GM04503 (cell line): ENCODE measurements around the gene GNGT1.
A peak's percentile ranks its signal among the peaks of the same experiment; 100 is the strongest.

Experiments
- DNase-seq: peaks from one replicate; pipeline ENCODE4 v3.0.0-alpha.2; 2012; ENCODE audit warnings: low read depth

The GNGT1 gene

DNA sequence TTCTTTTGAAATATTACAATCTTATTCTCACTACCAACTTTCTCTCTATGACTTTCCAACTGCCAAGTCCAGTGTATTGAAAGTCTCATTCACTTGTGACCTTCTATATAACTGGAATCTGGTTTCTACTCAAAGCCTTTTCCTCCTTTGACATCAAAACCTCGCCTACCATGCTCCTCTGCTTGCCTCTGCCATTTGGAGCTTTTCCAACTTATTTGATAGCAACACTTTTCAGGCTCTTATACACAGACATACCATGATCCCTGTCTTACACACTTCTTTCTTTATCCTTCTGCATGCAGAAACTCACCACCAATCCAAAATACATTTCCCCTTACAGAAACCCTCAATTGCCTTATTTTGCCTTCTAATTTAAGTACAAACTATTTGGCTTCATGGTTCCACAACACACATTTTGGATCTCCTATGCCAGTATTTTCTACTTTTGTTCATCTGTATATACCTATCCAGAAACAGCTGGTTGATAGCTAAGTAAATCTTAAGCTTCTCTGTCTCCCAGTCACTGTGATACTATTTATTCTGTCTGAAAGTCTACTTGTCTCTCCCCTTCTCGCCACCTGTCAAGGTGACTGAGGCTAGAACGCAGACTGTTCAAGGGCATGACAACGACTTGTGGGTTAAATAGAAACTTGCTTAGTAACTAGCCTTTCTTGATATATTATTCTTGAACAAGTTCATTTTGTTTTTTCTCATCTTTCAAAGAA, 37.6 kb downstream of the GNGT1 start:
- no peak for DNase-seq

DNA sequence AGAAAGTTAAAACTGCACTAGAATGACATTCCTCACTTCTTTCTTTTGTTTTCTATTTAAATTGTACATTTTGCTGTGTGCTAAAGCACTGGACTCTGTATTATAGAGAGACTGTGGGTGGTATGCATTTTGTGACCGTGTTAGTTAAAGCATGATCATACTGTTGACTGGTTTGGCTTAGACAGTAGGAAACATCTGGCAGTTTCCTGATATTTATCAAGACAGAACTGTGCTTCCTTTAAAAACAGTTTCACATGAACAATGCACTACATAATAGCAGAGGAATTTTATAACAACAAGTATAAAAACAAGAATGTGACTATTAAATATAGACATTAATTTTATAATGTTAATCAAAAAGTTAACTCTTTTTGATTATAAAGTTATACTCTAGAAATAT, 38.3 kb downstream of the GNGT1 start:
- DNase-seq: no peak

DNA sequence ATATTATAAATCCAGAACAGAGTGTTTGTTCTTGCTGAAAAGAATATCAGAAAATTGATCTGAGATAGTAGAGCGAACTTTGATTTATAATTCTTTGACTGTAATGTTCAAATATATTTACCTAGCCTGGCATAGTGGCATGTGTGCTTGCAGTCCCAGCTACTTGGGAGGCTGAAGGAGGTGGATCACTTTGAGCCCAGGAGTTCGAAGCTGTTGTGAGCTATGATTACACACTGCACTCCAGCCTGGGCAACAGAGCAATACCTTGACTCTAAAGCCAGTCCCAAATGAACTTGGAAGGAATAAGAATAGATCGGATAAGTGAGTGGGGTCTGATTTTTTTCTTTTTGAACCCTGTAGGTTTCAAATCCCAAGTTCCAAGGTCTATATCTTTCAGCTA, 38.7 kb downstream of the GNGT1 start:
- DNase-seq: no peak

DNA sequence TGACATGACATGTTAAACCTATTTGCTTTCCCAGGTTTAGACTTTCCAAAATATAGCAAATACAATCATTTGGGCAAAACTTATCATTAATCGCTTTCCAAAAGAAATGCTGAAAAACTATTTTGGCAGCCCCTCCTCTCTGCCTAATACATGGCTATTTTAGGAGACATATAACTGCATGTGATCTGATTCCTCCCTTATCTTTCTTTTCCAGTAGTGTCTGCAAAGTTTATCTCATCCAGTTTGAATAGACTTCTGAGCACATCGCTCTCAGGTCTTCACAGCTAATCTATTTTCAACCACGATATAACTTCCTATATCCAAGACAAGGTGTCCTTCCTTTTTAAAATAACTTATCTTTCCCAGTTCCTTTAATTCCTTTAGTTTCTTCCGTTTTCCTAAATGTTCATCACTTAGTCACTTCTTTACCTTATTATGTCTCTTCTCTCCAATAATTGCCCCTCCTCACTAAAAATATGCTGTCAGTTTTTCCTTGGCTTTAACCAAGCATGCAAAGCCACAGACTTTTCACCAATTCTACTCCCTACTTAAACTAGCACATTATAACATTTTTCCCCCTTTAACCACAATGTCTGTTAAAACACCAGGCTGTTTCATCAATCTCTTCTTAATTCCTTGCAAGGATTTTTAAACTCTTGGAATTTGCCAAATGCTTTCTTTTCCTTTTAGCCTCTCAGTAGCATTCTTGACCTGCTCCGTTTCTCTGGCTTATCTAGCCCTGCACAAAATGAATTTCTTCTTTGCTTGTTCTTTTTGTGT, 39.6 kb downstream of the GNGT1 start:
- DNase-seq: no peak

DNA sequence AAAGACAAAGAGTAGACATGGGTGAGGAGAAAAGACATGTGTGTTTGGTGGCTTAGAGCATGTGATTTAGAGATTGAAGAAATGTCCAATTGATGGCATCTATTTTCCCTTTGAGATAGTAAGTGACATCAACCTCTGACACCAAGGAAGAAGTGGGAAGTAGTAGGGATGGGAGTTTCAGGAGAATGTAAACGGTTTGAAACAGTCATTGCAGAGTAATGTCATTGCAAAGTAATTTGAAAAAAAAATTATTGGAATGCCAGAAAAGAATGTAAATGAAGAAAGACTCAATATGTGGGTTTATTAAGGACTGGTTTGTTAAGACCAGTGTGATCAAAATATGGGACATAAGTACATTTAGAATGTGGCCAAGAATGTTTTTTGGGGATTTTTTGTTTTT, 41.7 kb downstream of the GNGT1 start:
- peak; percentile 53 for DNase-seq

DNA sequence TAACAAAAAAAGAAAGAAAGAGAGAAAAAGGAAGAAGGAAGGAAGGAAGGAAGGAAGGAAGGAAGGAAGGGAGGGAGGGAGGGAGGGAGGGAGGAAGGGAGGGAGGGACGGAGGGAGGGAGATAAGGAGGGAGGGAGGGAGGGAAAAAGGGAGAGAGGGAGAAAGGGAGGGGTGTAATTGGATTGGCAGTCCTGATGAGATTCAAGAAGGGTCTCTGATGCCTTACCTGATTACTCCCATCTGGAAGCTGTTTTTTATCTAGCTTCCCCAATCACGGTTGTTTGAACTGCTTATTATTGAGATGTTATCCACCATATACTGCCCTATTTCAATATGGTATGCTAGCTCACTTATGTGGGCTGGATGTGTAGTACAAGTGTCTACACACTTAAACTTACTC, 42.5 kb downstream of the GNGT1 start:
- no peak for DNase-seq

DNA sequence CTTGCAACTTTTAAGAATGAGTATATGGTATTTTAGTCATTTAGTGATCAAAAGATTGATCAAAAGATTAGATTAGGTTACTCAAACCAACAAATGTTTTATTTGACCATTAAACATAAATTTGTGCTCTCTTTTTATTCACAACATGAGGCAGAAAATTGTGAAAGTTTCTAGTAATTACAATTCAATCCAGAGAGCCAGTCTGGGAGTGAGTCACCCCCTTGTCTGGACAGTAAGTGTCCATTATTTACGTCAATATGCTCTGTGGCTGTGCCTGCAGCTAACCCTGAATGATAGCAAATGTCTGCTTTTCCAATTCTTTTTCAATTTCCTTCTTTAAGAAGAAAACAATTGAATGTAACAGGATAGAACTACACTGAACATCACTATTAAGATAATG, 43.1 kb downstream of the GNGT1 start:
- peak; percentile 75 for DNase-seq

DNA sequence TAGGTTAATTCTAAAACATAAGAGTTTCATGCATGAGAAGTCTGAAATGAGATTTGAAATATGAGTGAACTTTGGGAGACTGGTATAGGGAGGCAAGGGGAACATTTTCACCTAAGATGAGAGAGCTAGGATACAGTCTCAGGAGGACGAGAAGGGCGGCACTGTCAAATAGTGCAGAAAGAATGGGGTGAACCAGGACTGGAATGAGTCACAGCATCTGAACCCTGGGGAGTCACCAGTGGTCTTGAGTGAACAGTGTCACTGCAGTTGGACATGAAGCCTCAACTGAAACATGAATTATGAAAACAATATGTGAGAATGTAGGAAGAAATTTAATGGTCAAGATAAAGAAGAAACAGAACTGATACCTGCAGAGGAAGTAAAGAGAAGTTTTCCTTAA, 48.9 kb downstream of the GNGT1 start:
- no peak for DNase-seq

DNA sequence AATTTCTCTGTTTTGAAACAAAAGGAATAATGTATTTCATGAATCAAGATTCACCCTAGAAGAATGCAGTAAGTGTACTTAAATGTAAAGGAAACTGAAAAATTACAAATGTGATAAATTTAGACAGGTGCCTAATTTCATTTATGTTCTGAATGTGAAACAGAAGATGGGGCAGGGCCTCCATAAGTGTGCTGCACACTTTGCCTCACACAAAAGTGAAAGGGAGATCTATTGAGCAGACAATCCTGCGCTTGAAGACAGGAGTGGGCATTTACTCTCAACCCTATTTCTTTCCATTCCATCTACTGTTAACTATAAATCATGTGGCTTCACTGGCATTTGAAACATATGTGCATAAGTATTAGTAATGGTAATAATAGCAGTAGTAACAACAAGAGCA, 51.4 kb downstream of the GNGT1 start:
- DNase-seq: no peak

DNA sequence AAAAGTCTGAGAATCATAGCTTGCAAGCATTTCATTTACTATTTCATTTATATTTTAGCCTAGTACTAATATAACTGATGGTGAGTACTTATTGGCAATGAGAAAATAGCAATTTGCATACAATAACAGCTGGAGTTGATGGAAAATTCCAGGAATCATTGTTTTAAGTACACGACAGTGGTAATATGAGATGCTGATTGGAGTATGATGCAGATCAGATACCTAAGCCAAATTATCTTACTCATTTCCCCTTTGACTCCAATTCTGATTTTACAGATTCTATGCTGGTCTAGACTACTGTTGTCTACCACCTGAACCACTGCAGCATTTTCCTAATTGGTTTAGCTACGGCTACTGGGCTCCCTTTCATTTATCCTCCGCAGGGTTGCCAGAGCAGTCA, 51.8 kb downstream of the GNGT1 start:
- DNase-seq: no peak

DNA sequence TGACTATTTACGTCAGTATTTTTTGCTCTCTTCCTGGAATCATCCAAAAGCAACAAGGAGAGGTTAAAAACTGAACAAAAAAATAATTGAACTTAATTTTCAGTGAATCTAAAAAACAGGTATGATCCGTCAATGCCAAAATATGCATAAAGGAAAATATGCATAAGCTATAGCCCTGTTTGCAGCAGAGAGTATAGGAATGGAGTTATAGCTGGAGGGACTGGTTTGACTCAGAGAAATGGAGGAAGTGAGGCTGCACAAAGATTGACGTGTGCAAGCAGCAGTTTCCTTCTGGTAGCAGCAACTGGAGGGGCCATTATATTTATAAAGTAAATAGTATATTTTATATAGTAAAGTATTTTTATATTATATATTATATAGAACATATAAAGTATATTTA, 52.3 kb downstream of the GNGT1 start:
- no peak for DNase-seq
